ENCODE results near the gene HPF1. TPM values are rescaled to one million over a fixed set of nuclear protein-coding genes. Genes with fewer than 3 reads are reported as not detected.
"Not testable (repeated sequence)": the region's sequence is repeated elsewhere in the genome, so short reads cannot be mapped to it uniquely, and the experiment has no call there.

The HPF1 gene
- total RNA-seq (2014; rRNA removed; shearing (Covaris generic); ENCODE audit: low replicate concordance), result 13.2 and 18.2 TPM in 2 replicates

DNA sequence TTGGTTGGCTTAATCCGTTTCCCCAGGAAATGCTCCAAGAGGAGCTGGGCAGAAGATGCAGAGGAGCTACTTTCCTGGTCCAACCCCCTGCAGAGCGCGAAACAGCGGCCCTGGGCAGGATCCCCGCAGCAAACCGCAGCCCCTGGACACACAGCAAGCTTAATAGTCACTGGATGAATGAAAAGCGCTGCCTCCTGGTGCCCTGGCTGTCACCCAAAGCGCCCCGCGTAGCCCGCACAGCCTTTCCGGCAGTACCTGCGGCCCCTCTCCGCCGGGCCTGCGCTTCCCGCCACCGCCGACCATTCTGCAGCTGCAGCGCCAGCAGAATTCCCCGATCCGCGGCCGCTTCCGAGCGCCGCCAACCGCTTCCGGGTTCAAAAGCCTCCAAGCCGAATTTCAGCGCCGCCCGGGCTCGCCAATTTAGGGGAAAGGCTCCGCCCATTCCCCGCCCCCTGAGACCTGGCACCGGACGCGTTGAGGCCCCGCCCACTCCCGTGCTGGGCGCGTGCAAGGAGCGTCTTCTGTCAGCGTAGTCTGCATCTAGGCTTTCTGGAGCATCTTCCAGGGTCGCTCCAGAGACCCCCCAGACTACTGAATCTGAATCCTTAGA is at the start of gene HPF1:
Gene HPF1, minus strand, starts transcription at position 370 of the 610 bp plus-strand sequence. Its CDS starts 67 bp downstream, at position 303.
- Histone ChIP-seq H3K27me3 (ENCODE audit: low read length) (no peaks in the 10 kb centered on the region), H3K4me3 (ENCODE audit: low read length) (peak within 1 kb of the TSS; percentile 91), H4K20me1 (ENCODE audit: insufficient read depth, low read depth, low read length) (no peaks in the 10 kb centered on the region), H3K4me1 (ENCODE audit: low read length) (peaks cover 14% of the 10 kb centered on the region), H3K9me3 (ENCODE audit: low read length) (no peaks in the 10 kb centered on the region), H3K36me3 (ENCODE audit: insufficient read depth, low read length) (no peaks in the 10 kb centered on the region), H3K9ac (ENCODE audit: low read length) (peak within 1 kb of the TSS; percentile 81), H2AFZ (ENCODE audit: low read length) (peak within 1 kb of the TSS; percentile 71; the same call in 1 of the 2 replicates), H3K27ac (ENCODE audit: low read length) (no peak within 1 kb of the TSS), H3K9me2 (replicated peaks; ENCODE audit: insufficient read depth, low read length) (no peaks in the 10 kb centered on the region), H3K4me2 (ENCODE audit: low read depth, low read length, poor library complexity, severe bottlenecking) (peak within 1 kb of the TSS; percentile 78), H3K79me2 (ENCODE audit: low read length) (peaks cover 24% of the 10 kb centered on the region)
- peak; percentile 92 for DNase-seq

DNA sequence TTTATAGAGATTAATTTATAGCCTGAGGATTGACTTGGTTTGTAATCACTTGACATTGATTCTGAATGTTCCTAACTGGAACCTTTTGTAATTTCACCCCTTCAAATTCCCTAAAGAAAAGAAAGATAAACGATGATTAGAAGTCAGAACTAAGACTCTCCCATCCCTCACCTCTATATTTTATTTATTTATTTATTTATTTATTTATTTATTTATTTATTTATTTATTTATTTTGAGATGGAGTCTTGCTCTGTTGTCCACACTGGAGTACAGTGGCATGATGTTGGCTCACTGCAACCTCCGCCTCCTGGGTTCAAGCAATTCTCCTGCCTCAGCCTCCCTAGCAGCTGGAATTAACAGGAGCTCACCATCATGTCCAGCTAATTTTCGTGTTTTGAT is 49.0 kb upstream of the HPF1 start:
- H3K27ac ChIP-seq (ENCODE audit: low read length); H3K9ac ChIP-seq (ENCODE audit: low read length); H2AFZ ChIP-seq (ENCODE audit: low read length); H4K20me1 ChIP-seq (ENCODE audit: insufficient read depth, low read depth, low read length); H3K9me3 ChIP-seq (ENCODE audit: low read length); H3K36me3 ChIP-seq (ENCODE audit: insufficient read depth, low read length); H3K27me3 ChIP-seq (ENCODE audit: low read length); H3K4me2 ChIP-seq (ENCODE audit: low read depth, low read length, poor library complexity, severe bottlenecking); H3K4me3 ChIP-seq (ENCODE audit: low read length); H3K9me2 ChIP-seq (replicated peaks; ENCODE audit: insufficient read depth, low read length); H3K4me1 ChIP-seq (ENCODE audit: low read length); H3K79me2 ChIP-seq (ENCODE audit: low read length); DNase-seq: not testable (repeated sequence)

DNA sequence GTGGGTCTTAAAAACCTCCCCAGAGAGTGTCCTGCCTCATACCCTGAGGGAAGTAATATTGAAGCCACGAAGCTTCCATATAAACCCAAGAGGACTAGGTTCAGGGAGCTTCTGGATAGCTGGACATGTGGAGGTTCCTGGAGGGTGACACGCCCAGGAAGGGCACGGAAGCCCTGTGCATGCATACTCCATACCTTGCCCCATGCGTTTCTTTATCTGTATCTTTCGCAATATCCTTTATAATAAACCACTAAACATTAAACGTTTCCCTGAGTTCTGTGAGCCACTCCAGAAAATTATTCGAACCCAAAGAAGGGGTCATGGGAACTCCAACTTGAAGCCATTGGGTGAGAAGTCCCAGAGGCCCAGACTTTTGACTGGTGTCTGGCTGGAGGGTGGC is 45.7 kb upstream of the HPF1 start:
- no peak overlapping the region for H3K9ac ChIP-seq (ENCODE audit: low read length)
- no peak overlapping the region for H2AFZ ChIP-seq (ENCODE audit: low read length)
- H3K27me3 ChIP-seq (ENCODE audit: low read length), result no peaks in the 10 kb centered on the region
- H3K4me1 ChIP-seq (ENCODE audit: low read length), result no peaks in the 10 kb centered on the region
- no peaks in the 10 kb centered on the region for H3K9me3 ChIP-seq (ENCODE audit: low read length)
- no peak overlapping the region for H3K27ac ChIP-seq (ENCODE audit: low read length)
- no peak overlapping the region for H3K4me2 ChIP-seq (ENCODE audit: low read depth, low read length, poor library complexity, severe bottlenecking)
- H3K4me3 ChIP-seq (ENCODE audit: low read length), result no peak overlapping the region
- no peaks in the 10 kb centered on the region for H3K9me2 ChIP-seq (replicated peaks; ENCODE audit: insufficient read depth, low read length)
- no peak for DNase-seq
- H3K36me3 ChIP-seq (ENCODE audit: insufficient read depth, low read length), result no peaks in the 10 kb centered on the region
- H4K20me1 ChIP-seq (ENCODE audit: insufficient read depth, low read depth, low read length), result no peaks in the 10 kb centered on the region
- no peaks in the 10 kb centered on the region for H3K79me2 ChIP-seq (ENCODE audit: low read length)

DNA sequence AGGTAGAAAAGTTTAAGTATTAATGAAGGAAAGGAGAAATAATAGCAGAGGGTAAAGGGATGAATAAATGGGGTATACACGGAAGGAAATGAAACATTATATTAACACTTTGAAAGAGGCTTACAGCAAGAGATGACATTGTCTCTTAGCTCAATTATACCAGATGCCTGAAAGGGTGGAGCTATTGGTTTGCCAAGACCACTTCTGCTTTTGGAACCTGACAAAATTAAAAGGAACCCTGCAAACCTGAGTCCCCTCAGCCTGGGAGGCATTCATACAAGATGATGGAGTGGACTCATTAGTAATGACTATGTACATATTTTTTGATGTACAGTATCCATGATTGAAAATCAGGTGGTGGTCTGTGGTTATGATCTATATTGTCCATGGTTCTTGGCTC is 45.1 kb upstream of the HPF1 start:
- H3K9me2 ChIP-seq (replicated peaks; ENCODE audit: insufficient read depth, low read length), result no peaks in the 10 kb centered on the region
- no peaks in the 10 kb centered on the region; the same call in 1 of the 2 replicates for H3K4me1 ChIP-seq (ENCODE audit: low read length)
- H3K79me2 ChIP-seq (ENCODE audit: low read length), result no peaks in the 10 kb centered on the region
- H3K36me3 ChIP-seq (ENCODE audit: insufficient read depth, low read length), result no peaks in the 10 kb centered on the region
- no peaks in the 10 kb centered on the region for H3K9me3 ChIP-seq (ENCODE audit: low read length)
- H3K4me3 ChIP-seq (ENCODE audit: low read length), result no peak overlapping the region
- H3K4me2 ChIP-seq (ENCODE audit: low read depth, low read length, poor library complexity, severe bottlenecking), result no peak overlapping the region
- H4K20me1 ChIP-seq (ENCODE audit: insufficient read depth, low read depth, low read length), result no peaks in the 10 kb centered on the region
- H2AFZ ChIP-seq (ENCODE audit: low read length), result no peak overlapping the region
- no peak for DNase-seq
- no peak overlapping the region for H3K27ac ChIP-seq (ENCODE audit: low read length)
- H3K9ac ChIP-seq (ENCODE audit: low read length), result no peak overlapping the region
- no peaks in the 10 kb centered on the region for H3K27me3 ChIP-seq (ENCODE audit: low read length)

DNA sequence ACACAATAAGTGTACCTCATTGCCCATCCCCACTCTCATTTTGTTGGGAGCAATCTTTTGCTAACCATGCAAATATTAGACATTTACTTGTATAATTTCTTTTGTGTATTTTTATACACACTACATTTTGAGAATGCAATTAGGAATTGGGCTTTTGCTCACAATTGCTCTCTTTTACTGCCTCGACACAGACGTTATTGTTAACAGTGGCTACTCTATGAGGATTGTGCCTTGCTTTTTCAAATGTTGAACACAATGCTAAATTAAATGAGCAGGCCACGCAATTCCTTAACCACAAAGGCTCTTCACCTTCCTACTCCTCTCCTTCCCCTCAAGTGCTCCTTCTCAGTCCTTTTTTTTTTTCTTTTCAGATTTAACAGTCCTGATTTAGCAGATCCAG is 42.8 kb upstream of the HPF1 start:
- Histone ChIP-seq H3K36me3 (ENCODE audit: insufficient read depth, low read length) (no peaks in the 10 kb centered on the region), H3K4me1 (ENCODE audit: low read length) (no peaks in the 10 kb centered on the region; the same call in 1 of the 2 replicates), H3K27ac (ENCODE audit: low read length) (no peak overlapping the region), H3K4me2 (ENCODE audit: low read depth, low read length, poor library complexity, severe bottlenecking) (no peak overlapping the region), H3K79me2 (ENCODE audit: low read length) (no peaks in the 10 kb centered on the region), H2AFZ (ENCODE audit: low read length) (no peak overlapping the region), H3K9me2 (replicated peaks; ENCODE audit: insufficient read depth, low read length) (no peaks in the 10 kb centered on the region), H3K4me3 (ENCODE audit: low read length) (no peak overlapping the region), H3K9me3 (ENCODE audit: low read length) (no peaks in the 10 kb centered on the region), H3K27me3 (ENCODE audit: low read length) (no peaks in the 10 kb centered on the region), H3K9ac (ENCODE audit: low read length) (no peak overlapping the region), H4K20me1 (ENCODE audit: insufficient read depth, low read depth, low read length) (no peaks in the 10 kb centered on the region)
- DNase-seq, result no peak

DNA sequence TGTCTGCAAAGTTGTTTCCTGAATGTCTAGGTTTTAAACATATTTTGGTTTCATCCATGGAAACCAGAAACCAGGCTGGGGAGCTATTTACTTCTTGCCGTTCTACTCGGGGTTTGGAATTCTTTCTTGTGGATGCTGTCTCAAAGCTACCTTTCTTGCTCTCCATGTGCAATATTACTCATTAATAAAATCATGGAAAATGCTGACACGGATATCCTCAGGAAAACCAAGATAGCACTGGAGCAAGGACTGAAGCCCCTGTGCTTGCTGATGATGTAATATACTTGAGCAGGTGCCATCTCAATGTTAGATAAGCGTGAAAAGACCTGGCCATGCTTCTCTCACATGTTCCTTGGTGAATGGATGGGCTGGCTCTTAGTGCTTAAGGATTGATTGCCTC is 41.5 kb upstream of the HPF1 start:
- no peak overlapping the region for H3K4me2 ChIP-seq (ENCODE audit: low read depth, low read length, poor library complexity, severe bottlenecking)
- no peak overlapping the region for H3K9ac ChIP-seq (ENCODE audit: low read length)
- DNase-seq, result no peak
- no peaks in the 10 kb centered on the region; the same call in 1 of the 2 replicates for H3K4me1 ChIP-seq (ENCODE audit: low read length)
- no peaks in the 10 kb centered on the region for H3K36me3 ChIP-seq (ENCODE audit: insufficient read depth, low read length)
- no peak overlapping the region for H3K27ac ChIP-seq (ENCODE audit: low read length)
- H3K9me3 ChIP-seq (ENCODE audit: low read length), result no peaks in the 10 kb centered on the region
- no peak overlapping the region for H3K4me3 ChIP-seq (ENCODE audit: low read length)
- H3K79me2 ChIP-seq (ENCODE audit: low read length), result no peaks in the 10 kb centered on the region
- no peaks in the 10 kb centered on the region for H3K9me2 ChIP-seq (replicated peaks; ENCODE audit: insufficient read depth, low read length)
- no peaks in the 10 kb centered on the region for H4K20me1 ChIP-seq (ENCODE audit: insufficient read depth, low read depth, low read length)
- H3K27me3 ChIP-seq (ENCODE audit: low read length), result no peaks in the 10 kb centered on the region
- no peak overlapping the region for H2AFZ ChIP-seq (ENCODE audit: low read length)

DNA sequence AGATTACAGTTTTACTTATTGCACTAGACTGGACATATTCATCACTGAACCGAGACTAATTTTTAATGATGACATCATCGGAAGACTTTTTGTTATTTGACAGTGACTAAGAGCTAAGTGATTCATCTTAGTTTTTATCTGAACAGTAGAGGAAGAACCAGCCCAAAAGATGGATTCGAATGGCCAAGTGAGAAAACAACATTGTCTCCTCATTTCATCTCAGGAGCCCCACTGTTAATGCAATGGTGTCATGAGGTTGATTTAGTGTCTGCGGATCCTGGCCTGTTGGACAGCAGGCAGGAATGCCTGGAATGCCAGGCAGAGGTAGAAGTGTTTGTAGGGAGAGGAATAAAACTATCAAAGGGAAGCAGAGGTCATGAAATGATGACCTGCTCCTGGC is 37.8 kb upstream of the HPF1 start:
- Histone ChIP-seq H3K4me3 (ENCODE audit: low read length) (no peak overlapping the region), H3K27ac (ENCODE audit: low read length) (no peak overlapping the region), H3K27me3 (ENCODE audit: low read length) (no peaks in the 10 kb centered on the region), H3K4me1 (ENCODE audit: low read length) (no peaks in the 10 kb centered on the region; the same call in 1 of the 2 replicates), H3K9ac (ENCODE audit: low read length) (no peak overlapping the region), H3K36me3 (ENCODE audit: insufficient read depth, low read length) (no peaks in the 10 kb centered on the region), H3K4me2 (ENCODE audit: low read depth, low read length, poor library complexity, severe bottlenecking) (no peak overlapping the region), H2AFZ (ENCODE audit: low read length) (no peak overlapping the region), H3K9me2 (replicated peaks; ENCODE audit: insufficient read depth, low read length) (no peaks in the 10 kb centered on the region), H3K79me2 (ENCODE audit: low read length) (no peaks in the 10 kb centered on the region), H4K20me1 (ENCODE audit: insufficient read depth, low read depth, low read length) (no peaks in the 10 kb centered on the region), H3K9me3 (ENCODE audit: low read length) (no peaks in the 10 kb centered on the region)
- no peak for DNase-seq

DNA sequence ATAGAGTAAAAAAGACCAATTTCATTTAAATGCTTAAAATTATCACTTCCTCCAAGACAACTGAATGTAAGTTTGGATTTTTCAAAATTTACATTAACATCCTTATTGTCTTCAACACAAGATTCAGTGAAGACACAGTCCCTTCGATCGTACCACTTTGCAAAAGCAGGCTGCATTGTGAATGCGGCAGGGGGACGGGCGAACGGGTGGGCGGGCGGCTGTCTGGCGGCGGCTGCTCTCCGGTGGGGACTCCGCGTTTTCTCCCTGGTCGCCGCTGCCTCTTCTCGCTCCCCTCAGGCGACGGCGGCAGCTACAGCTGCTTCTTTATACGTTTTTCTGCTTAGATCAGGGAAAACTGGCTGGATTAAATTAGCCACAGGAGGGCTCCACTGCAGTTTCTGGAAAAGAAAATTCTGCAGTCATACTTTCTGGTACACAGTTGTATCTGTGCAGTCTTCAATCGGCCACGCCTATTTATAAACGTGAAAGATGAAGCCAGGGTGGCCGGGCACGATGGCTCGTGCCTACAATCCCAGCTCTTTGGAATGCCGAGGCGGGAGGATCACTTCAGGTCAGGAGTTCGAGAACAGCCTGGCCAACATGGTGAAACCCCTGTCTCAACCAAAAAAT is 33.9 kb upstream of the HPF1 start:
- Histone ChIP-seq H3K4me1 (ENCODE audit: low read length) (no peaks in the 10 kb centered on the region), H3K9ac (ENCODE audit: low read length) (no peak overlapping the region), H3K4me3 (ENCODE audit: low read length) (no peak overlapping the region), H3K9me3 (ENCODE audit: low read length) (no peaks in the 10 kb centered on the region), H3K4me2 (ENCODE audit: low read depth, low read length, poor library complexity, severe bottlenecking) (no peak overlapping the region), H3K79me2 (ENCODE audit: low read length) (no peaks in the 10 kb centered on the region), H3K27me3 (ENCODE audit: low read length) (no peaks in the 10 kb centered on the region), H4K20me1 (ENCODE audit: insufficient read depth, low read depth, low read length) (no peaks in the 10 kb centered on the region), H2AFZ (ENCODE audit: low read length) (no peak overlapping the region), H3K9me2 (replicated peaks; ENCODE audit: insufficient read depth, low read length) (no peaks in the 10 kb centered on the region), H3K27ac (ENCODE audit: low read length) (no peak overlapping the region), H3K36me3 (ENCODE audit: insufficient read depth, low read length) (no peaks in the 10 kb centered on the region)
- DNase-seq, result no peak
